IMR-90 (cell line): Measurements from ENCODE around the gene MARCHF9. TPM values are rescaled to one million over a fixed set of nuclear protein-coding genes. Genes with fewer than 3 reads are reported as not detected.
A peak's percentile ranks its signal among the peaks of the same experiment; 100 is the strongest.

Experiments
- ATAC-seq: fragments of 200-7000 bp; cut with Tn5 transposase; 2 replicates; pipeline ENCODE4 v1.9.1; 2020; ENCODE audit warnings: low read depth, mild to moderate bottlenecking, moderate library complexity
- BruUV-seq: library from RNA; stranded (reverse); fragments of 400-500 nt; replicated peaks from 2 replicates; lab custom pipeline; 2021; lab: Mats Ljungman, UMichigan
- CTCF ChIA-PET: fragments of 300-600 bp; formaldehyde crosslinking; extraction: SDS; loops from one replicate; lab custom pipeline; 2021; ENCODE audit warnings: antibody characterized with exemption; lab: Yijun Ruan, JAX
- POLR2A ChIA-PET: fragments of 300-600 bp; sonication (Branson Sonifier 250); formaldehyde crosslinking; loops from one replicate; lab custom pipeline; 2022; ENCODE audit warnings: antibody characterized with exemption; ENCODE audit not compliant: unreplicated experiment; lab: Charles Lee
- DNase-seq: peaks from one replicate; pipeline ENCODE4 v3.0.0; 2013
- H2AFZ ChIP-seq: replicated peaks from 2 replicates; pipeline ENCODE3; 2013; ENCODE audit warnings: low read length, mild to moderate bottlenecking; ENCODE audit not compliant: poor library complexity
- H2AK5ac ChIP-seq: 2 replicates; pipeline ENCODE4 v1.6.1; 2013; ENCODE audit warnings: low read depth, low read length, inconsistent platforms
- H2AK9ac ChIP-seq: replicated peaks from 2 replicates; pipeline ENCODE3; 2013; ENCODE audit warnings: mild to moderate bottlenecking, low read depth, low read length, moderate library complexity; ENCODE audit not compliant: poor library complexity
- H2BK120ac ChIP-seq: 2 replicates; pipeline ENCODE4 v1.6.1; 2013; ENCODE audit warnings: low read depth, low read length, inconsistent platforms
- H2BK15ac ChIP-seq: 3 replicates; pipeline ENCODE4 v1.6.1; 2013; ENCODE audit warnings: low read depth, low read length, inconsistent platforms
- H2BK20ac ChIP-seq: 2 replicates; pipeline ENCODE4 v1.6.1; 2013; ENCODE audit warnings: low read depth, mild to moderate bottlenecking, inconsistent platforms, low read length, moderate library complexity
- H2BK5ac ChIP-seq: 2 replicates; pipeline ENCODE4 v1.6.1; 2013; ENCODE audit warnings: mild to moderate bottlenecking, low read depth, low read length, inconsistent platforms; ENCODE audit not compliant: poor library complexity, severe bottlenecking
- H3K14ac ChIP-seq: replicated peaks from 2 replicates; pipeline ENCODE4 v1.6.1; 2013; ENCODE audit warnings: low read depth, low read length, inconsistent platforms
- H3K18ac ChIP-seq: 2 replicates; pipeline ENCODE4 v1.6.1; 2013; ENCODE audit warnings: low read depth, low read length, control low read depth
- H3K23ac ChIP-seq: 2 replicates; pipeline ENCODE4 v1.6.1; 2013; ENCODE audit warnings: low read depth, low read length, inconsistent platforms
- H3K27ac ChIP-seq: 2 replicates; pipeline ENCODE4 v1.5.1; 2013; ENCODE audit warnings: mild to moderate bottlenecking, control low read depth, low read length; ENCODE audit not compliant: insufficient read depth
- H3K27me3 ChIP-seq: 2 replicates; pipeline ENCODE4 v1.6.1; 2013; ENCODE audit warnings: low read length; ENCODE audit not compliant: control insufficient read depth, insufficient read depth
- H3K36me3 ChIP-seq: 2 replicates; pipeline ENCODE4 v1.6.1; 2013; ENCODE audit warnings: low read length, mixed read lengths; ENCODE audit not compliant: control insufficient read depth, insufficient read depth
- H3K4ac ChIP-seq: 2 replicates; pipeline ENCODE4 v1.6.1; 2013; ENCODE audit warnings: low read depth, low read length, inconsistent platforms
- H3K4me1 ChIP-seq: 2 replicates; pipeline ENCODE4 v1.6.1; 2013; ENCODE audit warnings: low read length, mixed read lengths; ENCODE audit not compliant: control insufficient read depth, insufficient read depth
- H3K4me2 ChIP-seq: 2 replicates; pipeline ENCODE4 v1.6.1; 2013; ENCODE audit warnings: low read depth, mild to moderate bottlenecking, control low read depth, low read length, moderate library complexity
- H3K4me3 ChIP-seq: 2 replicates; pipeline ENCODE4 v1.5.1; 2013; ENCODE audit warnings: low read depth, mild to moderate bottlenecking, control low read depth, low read length, moderate library complexity; ENCODE audit not compliant: insufficient read depth
- H3K56ac ChIP-seq: 2 replicates; pipeline ENCODE4 v1.6.1; 2013; ENCODE audit warnings: low read length, inconsistent platforms; ENCODE audit not compliant: insufficient read depth; ENCODE audit errors: extremely low read depth
- H3K79me1 ChIP-seq, 2 experiments: 2 replicates each; pipeline ENCODE4 v1.6.1; 2013; ENCODE audit warnings: low read length in 2 of 2, inconsistent platforms in 1 of 2, low read depth in 1 of 2
- H3K9ac ChIP-seq: 2 replicates; pipeline ENCODE4 v1.6.1; 2013; ENCODE audit warnings: low read depth, low read length, control low read depth
- H3K9me1 ChIP-seq: 2 replicates; pipeline ENCODE4 v1.6.1; 2013; ENCODE audit warnings: low read length, inconsistent platforms; ENCODE audit not compliant: insufficient read depth
- H3K9me3 ChIP-seq: 2 replicates; pipeline ENCODE4 v1.6.1; 2013; ENCODE audit warnings: low read length; ENCODE audit not compliant: control insufficient read depth, insufficient read depth
- H4K20me1 ChIP-seq: 2 replicates; pipeline ENCODE4 v1.6.1; 2013; ENCODE audit warnings: low read length, inconsistent platforms; ENCODE audit not compliant: insufficient read depth
- H4K5ac ChIP-seq: 2 replicates; pipeline ENCODE4 v1.6.1; 2013; ENCODE audit warnings: mild to moderate bottlenecking, low read depth, low read length, control low read depth
- H4K8ac ChIP-seq, 2 experiments: 2 replicates each; pipeline ENCODE4 v1.6.1; 2013; ENCODE audit warnings: low read depth in 2 of 2, low read length in 2 of 2, control low read depth in 1 of 2, inconsistent platforms in 1 of 2
- H4K91ac ChIP-seq: 2 replicates; pipeline ENCODE4 v1.6.1; 2013; ENCODE audit warnings: low read depth, low read length, inconsistent platforms; ENCODE audit not compliant: insufficient read depth
- BHLHE40 ChIP-seq: fragments of 150-350 bp; IDR thresholded peaks from 2 replicates; pipeline ENCODE4 v1.6.1; 2016; ENCODE audit warnings: mild to moderate bottlenecking, low read depth, low read length
- CHD1 ChIP-seq: IDR thresholded peaks from 2 replicates; pipeline ENCODE4 v1.6.1; 2012; ENCODE audit warnings: low read depth, low read length, improper control_type of control experiment
- MAFK ChIP-seq: IDR thresholded peaks from 2 replicates; pipeline ENCODE4 v1.6.1; 2012; ENCODE audit warnings: low read depth, low read length, improper control_type of control experiment
- MXI1 ChIP-seq: IDR thresholded peaks from 2 replicates; pipeline ENCODE4 v1.6.1; 2012; ENCODE audit warnings: low read depth, mild to moderate bottlenecking, low read length, moderate library complexity, borderline replicate concordance
- NFE2L2 ChIP-seq: fragments of 150-350 bp; IDR thresholded peaks from 2 replicates; pipeline ENCODE4 v1.6.1; 2016; ENCODE audit warnings: low read depth, mild to moderate bottlenecking, low read length
- USF2 ChIP-seq: fragments of 150-350 bp; IDR thresholded peaks from 2 replicates; pipeline ENCODE4 v1.6.1; 2017; ENCODE audit warnings: mild to moderate bottlenecking, antibody characterized with exemption, low read length, low read depth
- WGBS, 2 experiments: methylation state at CpG; one replicate each; pipeline versions ENCODE4 v1.1.5 to v1.1.7; 2013; ENCODE audit warnings: missing lambda C conversion rate in 2 of 2; ENCODE audit not compliant: insufficient read length in 1 of 2; ENCODE audit errors: extremely low coverage in 2 of 2; 5-methylcytosine and 5-hydroxymethylcytosine counted together
- dilution Hi-C: fragments of 300-500 bp; cut with HindIII; formaldehyde crosslinking; loops from one replicate; pipeline ENCODE4 v1.14.3; 2018; ENCODE audit warnings: low sequenced_read_pairs; ENCODE audit not compliant: unreplicated experiment
- in situ Hi-C: fragments of 300-500 bp; cut with MboI; formaldehyde crosslinking; loops from 3 replicates; pipeline ENCODE4 v1.14.3; 2019; ENCODE audit warnings: low sequenced_read_pairs, inconsistent platforms, mixed read lengths
- intact Hi-C: fragments of 100-400 bp; cut with micrococcal nuclease; formaldehyde crosslinking; loops from 2 replicates; pipeline ENCODE4 v1.10.0; 2022
- polyA plus RNA-seq, 3 experiments: library from polyadenylated mRNA; depleted of rRNA; stranded (reverse); fragments of >200 nt; gene quantifications; 2 replicates each; pipeline ENCODE4 v1.2.3, GENCODE V29; 2012; ENCODE audit warnings: low replicate concordance in 1 of 3
- total RNA-seq: library from RNA; depleted of rRNA; stranded (reverse); fragments of >200 nt; gene quantifications from 2 replicates; pipeline ENCODE4 v1.2.3, GENCODE V29; 2012
- TF ChIP-seq, protein P1 (sequence below): conservative IDR thresholded peaks from 2 replicates; pipeline ENCODE4 v1.5.1; 2012; ENCODE audit warnings: mild to moderate bottlenecking, low read depth, low read length, improper control_type of control experiment

The MARCHF9 gene
- total and polyA plus RNA-seq, 2 of the 4 experiments (the other 2 are of a cell fraction) = 1.1 to 5.4 TPM

DNA sequence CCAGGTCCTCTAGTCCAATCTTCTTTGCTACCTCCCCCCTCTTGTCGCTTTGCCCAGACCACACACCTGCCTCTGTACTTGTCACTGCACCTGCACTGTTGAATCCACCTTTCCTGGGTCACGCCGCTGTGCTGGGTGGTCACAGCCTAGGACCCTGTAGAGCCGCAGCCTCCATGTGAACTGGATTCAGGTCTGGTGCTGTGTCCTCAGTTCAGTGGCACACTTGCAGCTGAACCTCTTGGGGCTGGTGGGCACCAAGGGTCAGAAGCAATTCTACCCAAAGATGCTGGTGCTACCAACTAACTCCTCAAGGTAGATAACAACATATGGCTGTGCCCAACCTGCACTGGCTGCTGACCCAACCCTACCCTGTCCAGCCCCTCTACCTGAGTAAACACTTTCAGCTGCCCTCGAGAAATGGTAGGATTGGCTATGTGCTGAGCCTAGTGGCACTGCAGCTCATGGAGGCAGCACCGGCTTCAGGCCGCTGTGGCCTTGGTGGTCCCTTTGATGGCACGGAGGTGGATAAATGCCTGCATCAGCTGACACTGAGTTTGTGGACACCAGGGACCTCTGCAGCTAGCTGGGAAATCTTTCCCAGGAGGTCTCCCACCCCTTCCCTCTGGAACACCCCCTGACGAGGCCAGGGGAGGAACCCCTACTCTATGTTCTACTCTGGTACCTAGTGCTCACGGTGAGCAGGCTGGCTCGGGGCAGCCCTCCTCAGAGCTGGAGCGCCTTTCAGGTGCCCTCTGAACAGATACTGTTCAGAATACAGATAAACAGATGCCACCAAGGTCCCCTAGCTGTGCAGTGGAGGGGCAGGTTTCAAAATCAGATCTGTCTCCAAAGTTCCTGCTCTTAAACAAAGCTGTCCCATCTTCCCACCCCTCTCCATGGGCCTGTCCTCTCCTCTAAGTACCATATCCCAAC, 30.6 kb upstream of the MARCHF9 start:
- peak overlapping the region; percentile 43 for H2AK9ac ChIP-seq
- no peak overlapping the region for H2AK5ac ChIP-seq
- CTCF ChIA-PET = no interaction called here
- H2AFZ ChIP-seq = no peak overlapping the region
- no peak overlapping the region for H3K4ac ChIP-seq
- H3K9me3 ChIP-seq = no peaks in the 10 kb centered on the region
- no peak overlapping the region for H2BK15ac ChIP-seq
- TF ChIP-seq NFE2L2 (no peak), MXI1 (no peak), BHLHE40 (no peak), CHD1 (no peak), MAFK (no peak), USF2 (no peak)
- TF ChIP-seq, protein P1, sequence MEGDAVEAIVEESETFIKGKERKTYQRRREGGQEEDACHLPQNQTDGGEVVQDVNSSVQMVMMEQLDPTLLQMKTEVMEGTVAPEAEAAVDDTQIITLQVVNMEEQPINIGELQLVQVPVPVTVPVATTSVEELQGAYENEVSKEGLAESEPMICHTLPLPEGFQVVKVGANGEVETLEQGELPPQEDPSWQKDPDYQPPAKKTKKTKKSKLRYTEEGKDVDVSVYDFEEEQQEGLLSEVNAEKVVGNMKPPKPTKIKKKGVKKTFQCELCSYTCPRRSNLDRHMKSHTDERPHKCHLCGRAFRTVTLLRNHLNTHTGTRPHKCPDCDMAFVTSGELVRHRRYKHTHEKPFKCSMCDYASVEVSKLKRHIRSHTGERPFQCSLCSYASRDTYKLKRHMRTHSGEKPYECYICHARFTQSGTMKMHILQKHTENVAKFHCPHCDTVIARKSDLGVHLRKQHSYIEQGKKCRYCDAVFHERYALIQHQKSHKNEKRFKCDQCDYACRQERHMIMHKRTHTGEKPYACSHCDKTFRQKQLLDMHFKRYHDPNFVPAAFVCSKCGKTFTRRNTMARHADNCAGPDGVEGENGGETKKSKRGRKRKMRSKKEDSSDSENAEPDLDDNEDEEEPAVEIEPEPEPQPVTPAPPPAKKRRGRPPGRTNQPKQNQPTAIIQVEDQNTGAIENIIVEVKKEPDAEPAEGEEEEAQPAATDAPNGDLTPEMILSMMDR = no peak
- peaks cover 9% of the 10 kb centered on the region; the same call in 1 of the 2 replicates for H4K20me1 ChIP-seq
- dilution Hi-C loops (no loop called here), intact Hi-C loops (no loop called here), in situ Hi-C loops (no loop called here)
- no TSS peak for BruUV-seq
- no peak overlapping the region for H3K56ac ChIP-seq
- peaks cover 22% of the 10 kb centered on the region for H3K36me3 ChIP-seq
- WGBS, 2 experiments = 78% methylated on average over 2 of the region's 12 CpGs; no CpG with 5 or more reads in 1 of the 2 experiments
- ATAC-seq (no peak), DNase-seq (no peak)
- no peaks in the 10 kb centered on the region; the same call in 1 of the 2 replicates for H3K27me3 ChIP-seq
- H3K9ac ChIP-seq = no peak overlapping the region
- no peak overlapping the region for H4K5ac ChIP-seq
- H3K79me1 ChIP-seq = peaks cover 0 to 17% of the 10 kb centered on the region in 2 experiments; a peak in 1 of 4 replicates
- no peak overlapping the region for H2BK20ac ChIP-seq
- 0 out of 2 replicates have a peak, but pooled peaks cover 4% of the 10 kb centered on the region for H3K4me1 ChIP-seq
- no peak overlapping the region for H4K8ac ChIP-seq
- H3K27ac ChIP-seq = no peak overlapping the region
- H3K14ac ChIP-seq = no peak overlapping the region
- no peak overlapping the region for H3K18ac ChIP-seq
- H3K23ac ChIP-seq = no peak overlapping the region
- H4K91ac ChIP-seq = no peak overlapping the region
- no peak overlapping the region for H2BK120ac ChIP-seq
- POLR2A ChIA-PET = no interaction called here
- no peak overlapping the region for H3K4me2 ChIP-seq
- no peak overlapping the region for H3K4me3 ChIP-seq
- peaks cover 8% of the 10 kb centered on the region; the same call in 1 of the 2 replicates for H3K9me1 ChIP-seq
- H2BK5ac ChIP-seq = no peak overlapping the region
